Astrocyte (in vitro differentiated cells and primary cell): ENCODE data around the gene MPP2.

Experiments
- CTCF ChIP-seq: IDR thresholded peaks from 2 replicates; pipeline ENCODE4 v1.5.1; 2011; ENCODE audit warnings: low read depth, mild to moderate bottlenecking, inconsistent platforms, low read length, moderate library complexity; ENCODE audit not compliant: insufficient read depth
- EZH2 ChIP-seq: IDR thresholded peaks from 2 replicates; pipeline ENCODE4 v1.6.1; 2012; ENCODE audit warnings: mild to moderate bottlenecking, low read length, inconsistent platforms; ENCODE audit not compliant: insufficient read depth

GRCh38 chr17:43874293-43874692 lies 33.0 kb downstream of the MPP2 start:
- TF ChIP-seq EZH2 (no peak), CTCF (no peak)
